SU-DHL-6 (cell line): Measurements from ENCODE around the gene JPT1.
"Not testable (repeated sequence)": the region's sequence is repeated elsewhere in the genome, so short reads cannot be mapped to it uniquely, and the experiment has no call there.

Experiments used
- H2AFZ ChIP-seq: fragments of 200-600 bp; sonication (generic); 2 replicates; pipeline ENCODE4 v1.6.1; 2014; ENCODE audit warnings: low read depth, mild to moderate bottlenecking, moderate library complexity, mixed read lengths, antibody characterized with exemption, low read length; ENCODE audit not compliant: severe bottlenecking
- H3F3A ChIP-seq: fragments of 200-600 bp; shearing (Covaris generic); 2 replicates; pipeline ENCODE4 v1.6.0; 2016; ENCODE audit warnings: antibody characterized with exemption, mild to moderate bottlenecking; ENCODE audit not compliant: insufficient read depth
- H3K27ac ChIP-seq: fragments of 200-600 bp; sonication (generic); 2 replicates; pipeline ENCODE4 v1.5.1; 2016; ENCODE audit warnings: low read depth, mild to moderate bottlenecking, low read length, moderate library complexity, mixed read lengths
- H3K27me3 ChIP-seq: fragments of 200-600 bp; sonication (generic), shearing (Covaris generic); 2 replicates; pipeline ENCODE4 v1.6.0; 2014; ENCODE audit warnings: mild to moderate bottlenecking, low read length
- H3K36me3 ChIP-seq: fragments of 200-600 bp; sonication (generic); 2 replicates; pipeline ENCODE4 v1.6.1; 2014; ENCODE audit warnings: mild to moderate bottlenecking, low read length, mixed read lengths
- H3K4me2 ChIP-seq: fragments of 300-600, 200-600 bp; shearing (Covaris generic), sonication (generic); 2 replicates; pipeline ENCODE4 v1.6.0; 2014; ENCODE audit warnings: low read length, low read depth, mild to moderate bottlenecking; ENCODE audit not compliant: poor library complexity, severe bottlenecking
- H3K4me3 ChIP-seq: fragments of 200-600 bp; sonication (generic); 2 replicates; pipeline ENCODE4 v1.5.1; 2014; ENCODE audit warnings: antibody characterized with exemption, low read length, mild to moderate bottlenecking, mixed read lengths; ENCODE audit not compliant: insufficient read depth, poor library complexity, severe bottlenecking
- H3K79me2 ChIP-seq: fragments of 200-600 bp; sonication (generic); 2 replicates; pipeline ENCODE4 v1.6.1; 2014; ENCODE audit warnings: mild to moderate bottlenecking, low read length, moderate library complexity; ENCODE audit not compliant: insufficient read depth
- H3K9ac ChIP-seq: fragments of 200-600 bp; sonication (generic); 2 replicates; pipeline ENCODE4 v1.7.0; 2014; ENCODE audit warnings: mild to moderate bottlenecking, low read length
- H3K9me2 ChIP-seq: fragments of 200-600 bp; sonication (generic); replicated peaks from 2 replicates; pipeline ENCODE4 v1.6.1; 2014; ENCODE audit warnings: low read length; ENCODE audit not compliant: insufficient read depth
- H3K9me3 ChIP-seq: fragments of 200-600 bp; sonication (generic); 2 replicates; pipeline ENCODE4 v1.6.1; 2014; ENCODE audit warnings: low read length, mixed read lengths; ENCODE audit not compliant: insufficient read depth
- H4K20me1 ChIP-seq: fragments of 200-600 bp; sonication (generic); 2 replicates; pipeline ENCODE4 v1.6.1; 2014; ENCODE audit warnings: low read depth, mild to moderate bottlenecking, antibody characterized with exemption, low read length, moderate library complexity, mixed read lengths
- CTCF ChIP-seq: fragments of 200-600 bp; sonication (generic); IDR thresholded peaks from one replicate; pipeline ENCODE4 v1.5.1; 2017; ENCODE audit warnings: antibody characterized with exemption, mild to moderate bottlenecking, low read length, moderate library complexity; ENCODE audit not compliant: insufficient read depth, poor library complexity, severe bottlenecking
- EZH2phosphoT487 ChIP-seq: fragments of 200-600 bp; sonication (generic), shearing (Covaris generic); conservative IDR thresholded peaks from 2 replicates; pipeline ENCODE4 v1.6.1; 2018; ENCODE audit warnings: mild to moderate bottlenecking, antibody characterized with exemption, low read length, moderate library complexity, mixed read lengths

The JPT1 gene

GRCh38 chr17:75138519-75138918, 15.8 kb downstream of the JPT1 start:
- no peak overlapping the region for H2AFZ ChIP-seq
- H3K27me3 ChIP-seq = no peaks in the 10 kb centered on the region
- H3K4me3 ChIP-seq = no peak overlapping the region
- no peak overlapping the region for H3K9ac ChIP-seq
- H3K27ac ChIP-seq = no peak overlapping the region
- no peaks in the 10 kb centered on the region for H3K79me2 ChIP-seq
- TF ChIP-seq CTCF (no peak), EZH2phosphoT487 (no peak)
- peaks cover 42% of the 10 kb centered on the region for H3F3A ChIP-seq
- no peak overlapping the region for H3K4me2 ChIP-seq
- 0 out of 2 replicates have a peak, but pooled peaks cover 3% of the 10 kb centered on the region for H4K20me1 ChIP-seq
- no peaks in the 10 kb centered on the region for H3K9me2 ChIP-seq
- H3K9me3 ChIP-seq = no peaks in the 10 kb centered on the region
- peaks cover 25% of the 10 kb centered on the region; the same call in 1 of the 2 replicates for H3K36me3 ChIP-seq

GRCh38 chr17:75137762-75138161, 16.6 kb downstream of the JPT1 start:
- Histone ChIP-seq H3F3A (peaks cover 42% of the 10 kb centered on the region), H3K36me3 (peaks cover 21% of the 10 kb centered on the region; the same call in 1 of the 2 replicates)
- not testable (repeated sequence) for H3K27me3 ChIP-seq, H4K20me1 ChIP-seq, H3K9me3 ChIP-seq, H3K9me2 ChIP-seq, H3K27ac ChIP-seq, H3K4me3 ChIP-seq, H3K9ac ChIP-seq, H2AFZ ChIP-seq, H3K79me2 ChIP-seq, H3K4me2 ChIP-seq

- Histone ChIP-seq H3K27me3 (no peaks in the 10 kb centered on the region), H3K36me3 (peaks cover 16% of the 10 kb centered on the region; the same call in 1 of the 2 replicates), H3K9me3 (no peaks in the 10 kb centered on the region), H3K4me3 (no peak overlapping the region), H3K79me2 (peaks cover 5% of the 10 kb centered on the region; the same call in 1 of the 2 replicates), H3K4me2 (no peak overlapping the region), H4K20me1 (0 out of 2 replicates have a peak, but pooled peaks cover 3% of the 10 kb centered on the region), H3F3A (peaks cover 42% of the 10 kb centered on the region), H3K27ac (no peak overlapping the region), H2AFZ (no peak overlapping the region), H3K9me2 (no peaks in the 10 kb centered on the region), H3K9ac (no peak overlapping the region)
- TF ChIP-seq CTCF = no peak
- TF ChIP-seq EZH2phosphoT487 = no peak
Observed at GRCh38 chr17:75135946-75136345, 18.4 kb downstream of the JPT1 start.

- H3K27ac ChIP-seq = no peak overlapping the region
- peaks cover 42% of the 10 kb centered on the region for H3F3A ChIP-seq
- H3K36me3 ChIP-seq = peaks cover 16% of the 10 kb centered on the region; the same call in 1 of the 2 replicates
Observed at GRCh38 chr17:75135452-75135851, 18.9 kb downstream of the JPT1 start.

GRCh38 chr17:75133607-75134347, 20.5 kb downstream of the JPT1 start:
- H3K36me3 ChIP-seq, H3K4me2 ChIP-seq: not testable (repeated sequence)

More at GRCh38 chr17:75135452-75135851, 18.9 kb downstream of the JPT1 start:
- Histone ChIP-seq H4K20me1 (peaks cover 3% of the 10 kb centered on the region; the same call in 1 of the 2 replicates), H3K9me3 (no peaks in the 10 kb centered on the region), H3K79me2 (peaks cover 10% of the 10 kb centered on the region), H2AFZ (no peak overlapping the region), H3K27me3 (no peaks in the 10 kb centered on the region), H3K4me2 (no peak overlapping the region), H3K9ac (no peak overlapping the region), H3K4me3 (no peak overlapping the region), H3K9me2 (no peaks in the 10 kb centered on the region)
- TF ChIP-seq CTCF (no peak), EZH2phosphoT487 (no peak)

More at GRCh38 chr17:75133607-75134347, 20.5 kb downstream of the JPT1 start:
- peaks cover 32% of the 10 kb centered on the region for H3F3A ChIP-seq
- H4K20me1 ChIP-seq, H3K27ac ChIP-seq, H3K9me2 ChIP-seq, H3K27me3 ChIP-seq, H3K9me3 ChIP-seq, H3K4me3 ChIP-seq, H2AFZ ChIP-seq, H3K9ac ChIP-seq: not testable (repeated sequence)
- peaks cover 17% of the 10 kb centered on the region for H3K79me2 ChIP-seq
